Body of pancreas (tissue), 4 donors: Measurements from ENCODE around the gene DCAF8.

Experiments
- POLR2A ChIP-seq, 3 donors: fragments of 450-650 bp; IDR thresholded peaks; one replicate each; pipeline ENCODE4 v1.6.1; 2016; ENCODE audit warnings: antibody characterized with exemption in 3 of 3, mild to moderate bottlenecking in 2 of 3
- TF ChIP-seq, protein P1 (sequence below), 7 experiments: fragments of 450-650 bp in 4 of 7; fragments of 200-600 bp in 3 of 7; sonication (generic) in 3 of 7; IDR thresholded peaks; one replicate each; pipeline ENCODE4 v1.5.1; 2016 to 2019; ENCODE audit warnings: antibody characterized with exemption in 7 of 7

DNA sequence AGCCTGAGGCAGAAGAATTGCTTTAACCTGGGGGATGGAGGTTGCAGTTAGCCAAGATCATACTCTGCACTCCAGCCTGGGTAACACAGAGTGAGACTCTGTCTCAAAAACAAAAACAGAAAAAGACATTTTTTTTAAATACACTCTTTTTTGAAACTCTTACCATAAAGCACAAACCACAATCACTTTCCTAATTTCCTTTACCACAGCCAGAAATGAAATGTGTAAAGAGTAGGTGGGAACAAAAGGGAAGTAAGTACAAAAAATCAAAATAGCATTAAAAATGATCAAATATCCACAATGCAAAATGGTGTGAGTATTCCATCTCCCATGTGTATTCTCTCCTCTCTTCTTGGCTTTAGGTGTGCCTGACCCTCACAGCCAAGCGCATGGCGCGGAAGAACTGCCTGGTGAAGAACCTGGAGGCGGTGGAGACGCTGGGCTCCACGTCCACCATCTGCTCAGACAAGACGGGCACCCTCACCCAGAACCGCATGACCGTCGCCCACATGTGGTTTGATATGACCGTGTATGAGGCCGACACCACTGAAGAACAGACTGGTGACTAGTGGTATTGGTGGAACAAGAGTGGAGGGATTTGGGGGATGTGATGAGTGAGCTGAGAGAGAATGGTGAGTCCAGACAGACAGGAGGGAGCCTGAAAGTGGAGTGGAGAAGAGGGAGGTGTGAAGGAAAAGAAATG, 96.0 kb downstream of the DCAF8 start:
- TF ChIP-seq POLR2A (IDR thresholded peaks at IDR 0.05) = no peak
- TF ChIP-seq, protein P1, sequence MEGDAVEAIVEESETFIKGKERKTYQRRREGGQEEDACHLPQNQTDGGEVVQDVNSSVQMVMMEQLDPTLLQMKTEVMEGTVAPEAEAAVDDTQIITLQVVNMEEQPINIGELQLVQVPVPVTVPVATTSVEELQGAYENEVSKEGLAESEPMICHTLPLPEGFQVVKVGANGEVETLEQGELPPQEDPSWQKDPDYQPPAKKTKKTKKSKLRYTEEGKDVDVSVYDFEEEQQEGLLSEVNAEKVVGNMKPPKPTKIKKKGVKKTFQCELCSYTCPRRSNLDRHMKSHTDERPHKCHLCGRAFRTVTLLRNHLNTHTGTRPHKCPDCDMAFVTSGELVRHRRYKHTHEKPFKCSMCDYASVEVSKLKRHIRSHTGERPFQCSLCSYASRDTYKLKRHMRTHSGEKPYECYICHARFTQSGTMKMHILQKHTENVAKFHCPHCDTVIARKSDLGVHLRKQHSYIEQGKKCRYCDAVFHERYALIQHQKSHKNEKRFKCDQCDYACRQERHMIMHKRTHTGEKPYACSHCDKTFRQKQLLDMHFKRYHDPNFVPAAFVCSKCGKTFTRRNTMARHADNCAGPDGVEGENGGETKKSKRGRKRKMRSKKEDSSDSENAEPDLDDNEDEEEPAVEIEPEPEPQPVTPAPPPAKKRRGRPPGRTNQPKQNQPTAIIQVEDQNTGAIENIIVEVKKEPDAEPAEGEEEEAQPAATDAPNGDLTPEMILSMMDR (IDR thresholded peaks at IDR 0.05) = no peak
